ENCODE results near the gene SEC31A. TPM values are rescaled to one million over a fixed set of nuclear protein-coding genes. Genes with fewer than 3 reads are reported as not detected.
A peak's percentile ranks its signal among the peaks of the same experiment; 100 is the strongest.

SEC31A gene
- total and polyA plus RNA-seq, 2 experiments from 2014 or later, result 91.0 to 98.8 TPM

DNA sequence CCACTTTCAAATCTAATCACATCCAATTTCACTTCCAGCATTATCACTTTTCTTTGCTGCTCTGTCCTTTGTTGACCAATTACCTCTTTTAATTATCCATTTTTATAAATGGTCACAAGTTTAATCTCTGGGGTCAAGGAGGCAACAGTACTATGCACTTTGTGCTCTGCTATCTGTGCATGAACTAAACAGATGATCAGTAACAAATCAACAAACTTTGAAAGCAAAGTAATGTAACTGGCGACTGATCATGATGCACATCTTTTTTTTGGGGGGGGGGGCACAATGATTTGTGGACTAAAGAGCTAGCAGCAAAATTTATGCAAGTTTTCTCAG, 1.5 kb upstream of the SEC31A start (continued):
- no peak for TF ChIP-seq EZH2phosphoT487 (IDR thresholded peaks at IDR 0.05; ENCODE audit: unreplicated experiment)
- no peak for TF ChIP-seq EZH2 (IDR thresholded peaks at IDR 0.05; ENCODE audit: low read depth, unreplicated experiment)
- TF ChIP-seq POLR2AphosphoS5 (IDR thresholded peaks at IDR 0.05; ENCODE audit: low read depth), result no peak
- no peak for TF ChIP-seq ZNF114 (CRISPR knock-in tag; IDR thresholded peaks at IDR 0.05)

DNA sequence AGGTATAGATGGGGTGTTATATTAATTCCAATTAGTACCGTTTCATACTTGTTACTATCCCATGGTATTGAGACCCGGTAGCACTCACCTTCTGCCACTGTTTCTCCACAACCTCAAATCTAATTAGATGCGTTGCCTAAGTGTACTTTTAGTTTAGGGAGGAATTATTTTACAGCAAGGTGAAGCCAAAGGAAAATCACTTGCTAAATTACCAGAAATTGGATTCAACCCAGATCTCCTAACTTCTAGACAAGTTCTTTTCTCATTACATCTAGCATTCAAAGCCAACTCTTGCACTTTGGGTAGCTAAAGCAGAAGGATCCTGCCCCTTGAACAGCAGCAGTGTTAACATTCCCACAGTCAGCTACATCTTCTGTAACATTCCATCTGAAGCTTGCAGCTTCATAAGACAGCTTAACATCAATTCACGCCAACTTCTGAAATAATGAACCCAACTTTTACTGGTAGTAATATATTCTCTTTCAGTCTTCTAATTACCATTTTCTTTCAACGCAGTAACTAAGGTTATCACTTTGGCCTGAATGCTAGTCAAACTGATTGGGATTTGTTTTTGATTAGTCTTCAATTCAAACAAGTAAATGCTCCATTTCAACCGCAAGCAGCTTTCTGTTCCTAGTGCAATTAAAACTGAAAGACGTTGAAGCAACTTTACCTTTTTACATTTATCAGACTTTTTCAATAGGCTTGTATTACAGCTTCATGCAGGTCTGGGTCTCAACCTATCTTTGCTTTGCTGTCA, 934 bp upstream of the SEC31A start:
- H3K27ac ChIP-seq (ENCODE audit: low read depth), result peak overlapping the region; percentile 96
- H3K79me2 ChIP-seq (replicated peaks; ENCODE audit: insufficient read depth), result peaks cover 71% of the 10 kb centered on the region
- H3K4me2 ChIP-seq, result peak overlapping the region; percentile 85
- H2AFZ ChIP-seq, result peak overlapping the region; percentile 57
- no peak for TF ChIP-seq ZNF331 (CRISPR knock-in tag; IDR thresholded peaks at IDR 0.05; ENCODE audit: low read depth)
- TF ChIP-seq CREB1 (CRISPR knock-in tag; IDR thresholded peaks at IDR 0.05; ENCODE audit: low read depth), result no peak
- H3K9me3 Mint-ChIP-seq, result no peaks in the 10 kb centered on the region
- H3K4me1 Mint-ChIP-seq, result peaks cover 11% of the 10 kb centered on the region; the same call in 2 of the 3 replicates
- ATAC-seq (peak; percentile 9), DNase-seq (ENCODE audit: low spot score) (peak; percentile 24)
- H3K27me3 ChIP-seq (ENCODE audit: insufficient read depth), result no peaks in the 10 kb centered on the region
- peak overlapping the region; percentile 98 for H3K27ac Mint-ChIP-seq
- H3F3A ChIP-seq (replicated peaks; ENCODE audit: low read depth), result peaks cover 18% of the 10 kb centered on the region; the same call in 1 of the 2 replicates
- peak overlapping the region; percentile 93 for H3K4me3 ChIP-seq
- H3K27me3 Mint-ChIP-seq (ENCODE audit: insufficient read depth, low read depth, poor library complexity), result no peaks in the 10 kb centered on the region
- peaks cover 29% of the 10 kb centered on the region for H4K20me1 ChIP-seq (replicated peaks; ENCODE audit: insufficient read depth)
- H3K4me3 Mint-ChIP-seq, result peak overlapping the region; percentile 90
- no peaks in the 10 kb centered on the region for H3K9me2 ChIP-seq (ENCODE audit: insufficient read depth)
- H3K4me1 ChIP-seq (ENCODE audit: insufficient read depth), result peaks cover 17% of the 10 kb centered on the region
- H3K36me3 ChIP-seq (ENCODE audit: insufficient read depth), result peaks cover 35% of the 10 kb centered on the region; the same call in 1 of the 2 replicates
- H3K36me3 Mint-ChIP-seq (ENCODE audit: low read depth), result peaks cover 37% of the 10 kb centered on the region

DNA sequence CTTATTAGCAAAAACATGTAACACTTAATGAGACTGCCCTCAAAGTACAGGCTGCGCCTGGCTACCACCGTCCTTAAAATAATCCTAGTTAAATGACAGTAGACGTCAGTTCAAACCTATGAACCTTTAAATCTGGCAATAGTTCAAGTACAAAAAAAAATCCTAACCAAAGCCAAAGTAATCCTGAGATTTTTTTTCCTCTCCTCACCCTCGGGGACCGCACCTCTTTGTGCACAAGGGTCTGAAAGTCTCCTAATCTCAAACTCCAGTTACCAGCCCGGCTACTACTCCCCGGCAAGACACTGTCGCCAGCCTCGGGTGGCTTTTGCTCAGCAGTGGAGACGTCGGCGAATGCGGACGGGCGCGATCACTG, 439 bp downstream of the SEC31A start:
- peaks cover 26% of the 10 kb centered on the region for H4K20me1 ChIP-seq (replicated peaks; ENCODE audit: insufficient read depth)
- peak overlapping the region; percentile 98 for H3K27ac Mint-ChIP-seq
- ATAC-seq (no peak), DNase-seq (ENCODE audit: low spot score) (no peak)
- H2AFZ ChIP-seq, result peak overlapping the region; percentile 92
- peaks cover 15% of the 10 kb centered on the region; the same call in 1 of the 2 replicates for H3F3A ChIP-seq (replicated peaks; ENCODE audit: low read depth)
- no peaks in the 10 kb centered on the region for H3K9me2 ChIP-seq (ENCODE audit: insufficient read depth)
- H3K9me3 Mint-ChIP-seq, result no peaks in the 10 kb centered on the region
- peak overlapping the region; percentile 92 for H3K4me2 ChIP-seq
- H3K4me3 Mint-ChIP-seq, result peak overlapping the region; percentile 90
- peaks cover 71% of the 10 kb centered on the region for H3K79me2 ChIP-seq (replicated peaks; ENCODE audit: insufficient read depth)
- H3K36me3 Mint-ChIP-seq (ENCODE audit: low read depth), result peaks cover 30% of the 10 kb centered on the region
- peak overlapping the region; percentile 95 for H3K27ac ChIP-seq (ENCODE audit: low read depth)
- peaks cover 9% of the 10 kb centered on the region; the same call in 2 of the 3 replicates for H3K4me1 Mint-ChIP-seq
- no peaks in the 10 kb centered on the region for H3K27me3 ChIP-seq (ENCODE audit: insufficient read depth)
- H3K36me3 ChIP-seq (ENCODE audit: insufficient read depth), result peaks cover 24% of the 10 kb centered on the region; the same call in 1 of the 2 replicates
- peaks cover 16% of the 10 kb centered on the region for H3K4me1 ChIP-seq (ENCODE audit: insufficient read depth)
- no peaks in the 10 kb centered on the region for H3K27me3 Mint-ChIP-seq (ENCODE audit: insufficient read depth, low read depth, poor library complexity)
- H3K4me3 ChIP-seq, result peak overlapping the region; percentile 93
- TF ChIP-seq NANOG (IDR thresholded peaks at IDR 0.05; ENCODE audit: borderline replicate concordance) (no peak), EZH2phosphoT487 (IDR thresholded peaks at IDR 0.05; ENCODE audit: unreplicated experiment) (no peak)
- TF ChIP-seq, protein P1, sequence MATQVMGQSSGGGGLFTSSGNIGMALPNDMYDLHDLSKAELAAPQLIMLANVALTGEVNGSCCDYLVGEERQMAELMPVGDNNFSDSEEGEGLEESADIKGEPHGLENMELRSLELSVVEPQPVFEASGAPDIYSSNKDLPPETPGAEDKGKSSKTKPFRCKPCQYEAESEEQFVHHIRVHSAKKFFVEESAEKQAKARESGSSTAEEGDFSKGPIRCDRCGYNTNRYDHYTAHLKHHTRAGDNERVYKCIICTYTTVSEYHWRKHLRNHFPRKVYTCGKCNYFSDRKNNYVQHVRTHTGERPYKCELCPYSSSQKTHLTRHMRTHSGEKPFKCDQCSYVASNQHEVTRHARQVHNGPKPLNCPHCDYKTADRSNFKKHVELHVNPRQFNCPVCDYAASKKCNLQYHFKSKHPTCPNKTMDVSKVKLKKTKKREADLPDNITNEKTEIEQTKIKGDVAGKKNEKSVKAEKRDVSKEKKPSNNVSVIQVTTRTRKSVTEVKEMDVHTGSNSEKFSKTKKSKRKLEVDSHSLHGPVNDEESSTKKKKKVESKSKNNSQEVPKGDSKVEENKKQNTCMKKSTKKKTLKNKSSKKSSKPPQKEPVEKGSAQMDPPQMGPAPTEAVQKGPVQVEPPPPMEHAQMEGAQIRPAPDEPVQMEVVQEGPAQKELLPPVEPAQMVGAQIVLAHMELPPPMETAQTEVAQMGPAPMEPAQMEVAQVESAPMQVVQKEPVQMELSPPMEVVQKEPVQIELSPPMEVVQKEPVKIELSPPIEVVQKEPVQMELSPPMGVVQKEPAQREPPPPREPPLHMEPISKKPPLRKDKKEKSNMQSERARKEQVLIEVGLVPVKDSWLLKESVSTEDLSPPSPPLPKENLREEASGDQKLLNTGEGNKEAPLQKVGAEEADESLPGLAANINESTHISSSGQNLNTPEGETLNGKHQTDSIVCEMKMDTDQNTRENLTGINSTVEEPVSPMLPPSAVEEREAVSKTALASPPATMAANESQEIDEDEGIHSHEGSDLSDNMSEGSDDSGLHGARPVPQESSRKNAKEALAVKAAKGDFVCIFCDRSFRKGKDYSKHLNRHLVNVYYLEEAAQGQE (IDR thresholded peaks at IDR 0.05; ENCODE audit: unreplicated experiment), result no peak
- TF ChIP-seq, protein P2, sequence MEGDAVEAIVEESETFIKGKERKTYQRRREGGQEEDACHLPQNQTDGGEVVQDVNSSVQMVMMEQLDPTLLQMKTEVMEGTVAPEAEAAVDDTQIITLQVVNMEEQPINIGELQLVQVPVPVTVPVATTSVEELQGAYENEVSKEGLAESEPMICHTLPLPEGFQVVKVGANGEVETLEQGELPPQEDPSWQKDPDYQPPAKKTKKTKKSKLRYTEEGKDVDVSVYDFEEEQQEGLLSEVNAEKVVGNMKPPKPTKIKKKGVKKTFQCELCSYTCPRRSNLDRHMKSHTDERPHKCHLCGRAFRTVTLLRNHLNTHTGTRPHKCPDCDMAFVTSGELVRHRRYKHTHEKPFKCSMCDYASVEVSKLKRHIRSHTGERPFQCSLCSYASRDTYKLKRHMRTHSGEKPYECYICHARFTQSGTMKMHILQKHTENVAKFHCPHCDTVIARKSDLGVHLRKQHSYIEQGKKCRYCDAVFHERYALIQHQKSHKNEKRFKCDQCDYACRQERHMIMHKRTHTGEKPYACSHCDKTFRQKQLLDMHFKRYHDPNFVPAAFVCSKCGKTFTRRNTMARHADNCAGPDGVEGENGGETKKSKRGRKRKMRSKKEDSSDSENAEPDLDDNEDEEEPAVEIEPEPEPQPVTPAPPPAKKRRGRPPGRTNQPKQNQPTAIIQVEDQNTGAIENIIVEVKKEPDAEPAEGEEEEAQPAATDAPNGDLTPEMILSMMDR (conservative IDR thresholded peaks at IDR 0.05; ENCODE audit: low read depth in 2 of 2), result no peak

All from GM23338 (cell line).